ENCODE data around the gene LMCD1. TPM values are rescaled to one million over a fixed set of nuclear protein-coding genes. Genes with fewer than 3 reads are reported as not detected.

LMCD1 gene, protein sequence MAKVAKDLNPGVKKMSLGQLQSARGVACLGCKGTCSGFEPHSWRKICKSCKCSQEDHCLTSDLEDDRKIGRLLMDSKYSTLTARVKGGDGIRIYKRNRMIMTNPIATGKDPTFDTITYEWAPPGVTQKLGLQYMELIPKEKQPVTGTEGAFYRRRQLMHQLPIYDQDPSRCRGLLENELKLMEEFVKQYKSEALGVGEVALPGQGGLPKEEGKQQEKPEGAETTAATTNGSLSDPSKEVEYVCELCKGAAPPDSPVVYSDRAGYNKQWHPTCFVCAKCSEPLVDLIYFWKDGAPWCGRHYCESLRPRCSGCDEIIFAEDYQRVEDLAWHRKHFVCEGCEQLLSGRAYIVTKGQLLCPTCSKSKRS
- 2.2 TPM for total RNA-seq

DNA sequence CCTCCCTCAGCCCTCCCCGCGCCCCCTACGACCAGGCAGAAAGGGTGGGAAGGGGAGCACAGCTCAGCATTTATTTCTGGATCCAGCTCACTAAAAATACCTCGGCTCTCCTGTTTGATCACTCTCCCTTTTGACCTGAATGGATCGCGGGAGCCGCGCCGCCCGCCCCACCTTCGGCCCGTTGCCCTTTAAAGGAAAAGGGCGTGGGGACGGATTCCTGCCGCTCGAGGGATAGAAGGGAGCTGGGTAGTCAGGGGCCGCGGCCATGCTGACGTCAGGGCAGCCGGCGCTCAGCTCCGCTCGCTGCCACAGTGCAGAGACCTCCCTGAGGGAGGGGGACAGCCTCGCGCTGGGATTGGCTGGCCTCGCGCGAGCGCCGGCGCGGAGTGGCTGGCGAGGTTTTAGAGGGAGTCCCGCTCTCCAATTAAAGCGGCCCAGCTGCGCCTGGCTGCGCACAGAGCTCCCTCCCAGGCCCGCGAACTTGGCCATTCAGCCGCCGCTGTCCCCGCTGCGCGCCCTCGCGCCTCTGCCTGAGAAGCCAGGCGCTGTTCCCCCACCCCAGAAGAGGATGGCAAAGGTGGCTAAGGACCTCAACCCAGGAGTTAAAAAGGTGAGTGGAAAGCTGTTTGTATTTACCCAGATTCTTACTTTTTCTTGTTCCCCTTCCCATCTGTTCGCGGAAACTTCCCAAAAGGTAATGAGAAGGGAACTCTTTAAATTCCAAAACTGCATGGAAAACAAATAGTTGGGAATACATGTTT lies at the start of gene LMCD1:
Gene LMCD1, plus strand, starts transcription at position 453 of the 761 bp plus-strand sequence. Its CDS starts 116 bp downstream, at position 569.
- DNase-seq: peak; percentile 97

DNA sequence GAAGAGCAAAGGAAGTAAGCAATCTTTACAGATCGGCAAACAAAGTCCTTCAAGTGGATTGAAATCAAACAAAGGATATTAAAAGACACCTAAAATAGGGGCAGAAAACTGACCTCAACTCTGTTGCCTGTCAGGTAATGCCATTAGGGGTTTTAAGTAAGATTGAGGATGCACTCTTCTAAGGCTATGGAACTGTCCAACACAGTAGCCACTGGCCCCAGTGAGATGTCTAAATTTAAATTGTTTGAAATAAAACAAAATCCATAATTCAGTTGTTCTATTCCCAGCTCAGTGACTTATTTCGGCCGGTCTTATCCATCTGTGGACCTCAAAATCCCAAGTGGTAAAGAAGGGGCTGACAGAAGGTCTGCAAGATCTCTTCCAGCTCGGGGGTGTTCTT lies 49.5 kb upstream of the LMCD1 start:
- DNase-seq: no peak

DNA sequence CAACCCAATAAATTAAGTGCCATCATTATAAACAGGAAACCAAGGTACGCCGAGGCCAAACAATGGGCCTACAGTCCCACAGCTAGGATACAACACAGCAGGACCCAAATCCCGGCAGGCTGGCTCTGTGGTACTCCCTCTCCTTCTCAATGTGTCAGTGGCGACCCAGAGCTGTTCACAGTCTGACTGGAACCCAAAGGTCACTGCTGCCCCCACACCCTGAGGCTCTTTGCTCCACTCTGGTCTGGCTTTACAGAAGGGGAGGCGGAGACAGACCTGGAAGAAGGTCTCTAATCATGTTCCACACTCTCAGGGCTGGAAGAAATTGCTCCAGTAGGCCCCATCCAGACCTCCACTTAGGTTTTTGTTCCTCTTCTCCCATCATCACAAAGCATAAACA lies 48.5 kb upstream of the LMCD1 start:
- no peak for DNase-seq

DNA sequence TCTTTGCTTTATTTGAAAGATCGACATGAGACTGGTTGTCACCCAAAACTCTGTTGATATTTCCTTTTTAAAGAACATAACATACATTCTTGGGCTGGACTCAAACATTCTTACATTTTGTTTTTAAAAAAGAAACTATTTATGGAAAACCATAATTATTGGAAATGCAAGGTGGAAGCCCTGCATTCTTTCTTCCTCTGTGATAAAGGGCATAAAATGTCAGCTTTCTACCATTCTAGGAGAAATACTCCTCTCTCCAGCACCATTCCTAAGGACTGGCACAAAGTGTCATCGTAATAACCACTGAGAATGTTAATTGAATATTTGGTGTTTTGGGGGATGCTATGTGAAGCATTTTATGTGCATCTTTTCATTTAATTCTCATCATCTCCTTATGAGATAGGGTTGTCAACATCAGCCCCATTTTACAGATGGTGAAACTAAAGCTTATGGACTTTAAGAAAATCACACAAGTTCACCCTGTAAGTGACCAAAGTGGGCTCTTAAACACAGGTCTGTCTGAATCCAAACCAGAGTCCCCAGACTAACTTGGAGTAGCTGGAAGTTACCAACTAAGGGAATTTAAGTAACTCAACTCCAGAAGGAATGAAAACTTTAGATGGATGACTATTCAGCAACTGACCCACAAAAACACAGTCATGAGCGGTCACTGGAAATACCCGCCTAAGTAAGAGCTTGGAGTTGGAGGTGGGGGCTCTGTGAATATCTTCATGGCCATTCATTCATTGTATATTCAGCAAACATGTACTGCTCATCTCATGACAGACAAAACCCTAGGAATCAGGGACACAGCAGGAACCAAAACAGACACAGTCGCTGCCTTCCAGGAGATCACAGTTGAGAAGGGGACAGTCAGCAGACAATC lies 45.9 kb upstream of the LMCD1 start:
- no peak for DNase-seq

DNA sequence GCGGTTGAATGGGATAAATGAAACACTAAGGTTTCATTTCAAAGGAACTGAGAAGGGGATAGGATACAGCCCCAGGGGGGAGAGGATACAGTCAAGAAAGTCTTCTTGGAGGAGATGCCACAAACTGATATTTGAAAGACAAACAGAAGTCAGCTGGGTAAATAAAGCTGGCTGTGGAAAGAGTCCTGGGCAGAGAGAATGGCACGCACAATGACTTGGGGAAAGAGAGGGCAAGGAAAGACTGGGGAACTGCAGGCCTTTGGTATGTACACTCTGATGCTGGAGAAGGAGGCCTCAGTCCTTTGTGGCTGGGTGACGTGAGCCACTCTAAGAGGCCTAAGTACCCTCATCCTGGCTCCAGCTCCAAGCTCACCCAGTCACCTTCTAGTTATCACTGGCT lies 45.2 kb upstream of the LMCD1 start:
- DNase-seq: no peak

DNA sequence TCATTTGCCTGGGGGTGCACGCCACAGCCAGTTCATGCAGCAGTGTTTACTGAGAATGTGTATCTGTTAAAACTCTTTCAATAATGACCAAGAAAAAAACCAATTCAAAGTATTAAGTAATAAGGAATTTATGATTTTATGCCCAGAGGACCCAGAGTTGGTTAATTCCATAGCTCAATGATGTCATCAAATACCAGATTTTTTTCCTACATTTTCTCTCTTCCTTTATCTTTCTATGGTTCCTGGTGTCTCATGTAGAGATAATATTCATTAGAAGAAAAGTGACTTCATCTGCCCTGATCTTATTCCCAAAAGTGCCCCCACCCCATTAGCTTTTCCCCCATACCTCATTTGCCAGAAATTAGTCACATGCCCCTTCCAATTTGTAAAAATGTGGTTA lies 44.6 kb upstream of the LMCD1 start:
- no peak for DNase-seq

DNA sequence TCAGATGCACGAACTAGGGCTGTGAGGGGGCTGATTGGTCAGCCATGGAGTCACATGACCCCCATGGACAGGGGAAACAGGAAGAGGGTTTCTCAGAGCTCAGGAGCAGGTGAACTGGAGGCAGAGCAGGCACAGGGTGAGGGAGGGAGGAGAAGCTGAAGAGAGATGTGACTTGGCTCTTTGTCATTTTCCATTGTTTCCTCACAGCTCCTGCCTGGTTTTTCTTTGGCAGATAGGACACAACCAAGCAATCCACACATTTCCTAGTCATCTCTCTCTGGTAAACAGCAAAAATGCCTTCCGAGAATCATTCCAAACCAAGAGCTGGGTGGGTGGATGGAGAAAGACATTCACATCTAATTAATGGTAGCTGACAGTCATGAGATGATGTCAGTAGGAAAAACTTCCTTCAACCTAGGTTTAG lies 43.4 kb upstream of the LMCD1 start:
- no peak for DNase-seq

DNA sequence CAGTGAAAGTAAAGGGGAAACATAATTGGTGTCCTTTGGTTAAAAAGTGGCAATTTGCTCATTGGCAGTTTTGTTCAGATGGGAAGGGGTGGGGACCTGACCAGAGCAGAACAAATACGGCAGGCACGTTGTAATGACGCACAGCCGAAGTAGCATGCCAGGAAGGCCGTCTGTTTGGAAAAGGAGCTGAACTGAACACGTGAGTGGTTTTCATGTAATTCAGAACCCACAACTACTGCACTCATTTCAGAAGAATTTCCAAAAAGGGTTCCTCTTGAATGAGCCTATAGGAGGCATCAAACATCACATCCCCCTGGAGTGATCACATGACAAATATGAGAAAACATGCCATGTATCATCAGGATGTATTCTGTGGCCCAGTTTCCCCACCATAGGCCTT lies 42.9 kb upstream of the LMCD1 start:
- DNase-seq: no peak

DNA sequence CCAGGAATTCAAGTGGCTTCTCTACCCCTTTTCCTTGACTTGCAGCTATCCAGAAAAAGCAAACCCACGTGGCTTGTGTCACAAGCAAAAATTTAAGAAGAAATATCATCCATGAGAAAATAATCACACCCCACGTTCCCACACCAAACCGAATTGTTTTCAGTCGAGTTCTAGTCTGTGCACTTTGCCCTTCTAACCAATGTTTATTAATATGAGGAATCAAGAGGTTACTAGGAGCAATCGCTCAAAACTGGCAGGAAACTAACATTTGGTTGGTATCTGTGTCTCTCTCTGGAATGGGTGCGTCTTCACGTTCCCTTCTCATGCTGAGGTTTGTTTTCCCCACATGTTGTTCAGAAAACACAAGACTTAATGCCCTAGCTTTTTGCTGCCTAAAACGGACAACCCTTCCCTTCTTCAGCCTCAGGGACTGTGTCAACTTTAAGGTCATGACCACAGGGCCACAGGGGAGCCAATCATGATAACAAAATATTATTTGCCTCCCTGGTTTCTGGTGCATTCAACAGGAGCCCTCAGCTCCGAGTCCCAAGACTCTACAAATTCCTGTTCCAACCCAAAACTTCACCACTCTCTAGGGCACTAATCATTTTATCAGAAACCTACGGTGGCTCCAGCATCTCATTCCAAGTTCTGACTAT lies 41.4 kb upstream of the LMCD1 start:
- DNase-seq: no peak

DNA sequence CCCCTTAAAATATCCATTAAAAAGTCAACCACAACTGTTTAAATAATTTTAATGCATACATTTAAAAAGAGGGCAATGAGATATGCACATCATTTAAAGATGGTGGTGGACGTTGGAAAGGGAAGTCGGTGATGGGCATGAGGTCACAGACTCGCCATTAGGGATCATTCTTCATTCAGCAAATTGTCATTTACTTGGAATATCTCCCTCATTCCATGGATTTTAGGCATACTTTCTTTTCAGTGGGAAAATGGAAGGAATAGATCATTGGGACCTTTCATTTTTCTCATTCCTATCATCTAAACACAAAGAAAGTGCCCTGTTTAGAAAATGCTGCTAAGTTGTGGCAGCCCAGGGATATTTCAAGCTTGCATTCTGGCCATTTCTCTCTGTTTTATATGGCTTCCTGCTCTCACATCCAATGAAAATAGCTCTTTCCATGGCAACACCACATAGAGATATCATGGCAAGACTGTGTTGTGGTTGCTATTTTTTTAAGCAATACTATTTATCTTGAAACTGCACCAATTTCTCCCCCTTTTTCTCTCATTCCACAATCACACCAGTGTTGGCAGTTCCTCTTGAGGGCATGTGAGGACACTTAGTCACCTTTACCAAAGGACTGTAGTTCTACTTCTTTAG lies 40.7 kb upstream of the LMCD1 start:
- no peak for DNase-seq

DNA sequence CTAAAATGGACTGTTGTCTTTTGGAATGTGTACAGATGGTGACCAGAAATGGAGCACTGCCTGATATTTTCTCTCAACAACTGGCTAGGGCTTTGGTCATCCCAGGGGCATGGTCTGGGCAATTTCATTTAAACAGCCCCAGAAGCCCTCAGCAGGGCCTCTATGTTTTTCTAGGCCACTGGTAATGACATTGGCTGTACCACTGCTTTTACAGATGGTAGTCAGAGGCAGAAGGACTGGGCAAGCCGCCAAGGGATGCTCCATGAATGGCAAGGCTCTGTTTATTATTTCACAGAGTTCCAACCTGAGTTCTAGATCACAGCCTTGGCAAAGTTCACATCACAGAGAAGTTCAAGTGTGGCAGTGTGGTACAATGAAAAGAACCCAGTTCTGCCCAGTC lies 37.0 kb upstream of the LMCD1 start:
- no peak for DNase-seq

DNA sequence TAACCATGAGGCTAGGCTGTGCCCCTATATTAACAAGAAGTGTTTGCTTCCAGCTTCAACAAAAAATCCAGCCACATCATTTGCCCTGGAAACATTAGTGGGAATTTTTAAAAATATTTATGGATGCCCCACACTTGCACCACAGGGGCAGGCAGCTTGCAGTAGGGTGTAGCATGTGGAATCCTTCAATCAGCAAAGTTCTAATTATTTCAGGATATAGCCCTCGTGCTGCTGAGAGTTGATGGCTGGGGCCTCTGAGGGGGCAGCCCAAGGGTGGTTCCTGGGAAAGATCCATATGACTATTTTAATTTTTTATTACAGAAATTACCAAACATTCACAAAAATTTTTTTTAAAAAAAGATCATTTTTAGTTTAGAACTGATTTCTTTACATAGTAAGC lies 35.1 kb upstream of the LMCD1 start:
- no peak for DNase-seq

DNA sequence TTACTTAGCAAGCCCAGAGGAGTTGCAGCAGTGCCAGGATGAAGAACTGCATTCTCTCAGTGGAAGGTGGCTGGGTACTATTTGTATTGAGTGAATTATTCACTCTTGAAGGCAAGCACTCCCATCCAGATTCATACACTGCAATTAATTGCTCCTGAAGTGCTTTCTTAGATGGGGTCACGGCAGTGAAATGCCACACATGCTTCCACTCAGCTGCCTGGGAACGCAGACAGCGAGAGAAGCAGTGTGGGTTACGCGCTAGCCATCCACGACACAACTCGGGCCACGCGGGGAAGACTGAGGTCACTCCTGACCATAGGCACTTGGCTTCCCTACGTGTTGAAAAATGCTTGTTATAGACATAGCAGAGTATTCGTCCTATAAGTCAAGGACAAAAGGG lies 30.8 kb upstream of the LMCD1 start:
- DNase-seq: no peak

DNA sequence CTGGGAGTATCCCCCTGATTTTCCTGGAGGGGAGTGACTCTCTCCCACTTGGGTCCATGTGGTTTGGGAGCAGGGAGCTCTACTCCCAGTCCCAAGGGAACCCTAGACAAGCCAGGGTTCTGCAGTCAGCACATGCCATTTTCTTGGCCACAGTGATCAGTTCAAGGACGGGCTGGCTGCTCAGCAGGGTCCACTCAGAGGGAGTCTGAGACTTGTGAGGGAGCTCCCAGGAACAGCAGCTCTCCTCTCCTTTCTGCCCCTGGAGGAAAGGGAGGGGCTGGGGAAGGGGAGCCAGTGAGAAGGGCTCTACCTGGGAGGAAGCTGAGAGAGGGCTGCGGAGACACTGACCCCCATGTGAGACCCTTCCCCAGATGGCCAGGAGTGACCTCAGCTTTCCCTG lies 29.1 kb upstream of the LMCD1 start:
- DNase-seq: no peak

DNA sequence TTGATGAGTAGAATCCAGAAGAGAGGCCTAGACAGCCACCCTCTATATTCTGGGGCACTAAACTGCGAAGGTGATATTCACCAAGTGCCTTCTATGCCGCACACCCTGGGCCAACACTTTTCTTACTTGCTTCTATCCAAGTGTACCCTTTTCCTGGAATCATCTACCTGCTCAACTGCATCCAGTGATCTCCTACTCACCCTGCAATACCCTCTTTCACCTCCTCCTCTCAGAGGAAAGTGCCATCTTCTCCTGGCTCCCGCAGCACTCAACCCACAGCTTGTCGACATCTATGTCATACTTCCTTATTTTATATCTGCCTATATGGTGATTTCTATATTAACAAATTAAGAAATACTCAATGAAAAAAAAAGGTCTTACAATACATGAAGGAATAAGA lies 28.6 kb upstream of the LMCD1 start:
- no peak for DNase-seq

DNA sequence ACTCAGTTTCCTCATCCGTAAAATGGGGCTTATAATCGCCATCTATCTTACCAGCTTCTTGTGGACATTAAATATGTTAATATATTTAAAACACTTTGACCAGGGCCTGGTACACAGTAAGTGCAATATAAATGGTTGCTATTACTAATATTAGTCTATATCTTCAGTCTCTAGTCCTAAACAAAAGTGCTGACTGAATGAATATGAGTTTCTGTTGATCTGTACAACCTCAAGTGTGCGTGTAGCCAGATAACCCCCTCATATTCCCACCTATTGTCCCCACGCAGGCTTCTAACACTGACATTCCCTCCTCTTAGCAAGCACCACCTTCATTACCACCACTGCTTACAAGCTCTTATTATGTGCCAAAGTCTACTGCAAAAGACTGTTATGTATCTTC lies 27.6 kb upstream of the LMCD1 start:
- DNase-seq: no peak

DNA sequence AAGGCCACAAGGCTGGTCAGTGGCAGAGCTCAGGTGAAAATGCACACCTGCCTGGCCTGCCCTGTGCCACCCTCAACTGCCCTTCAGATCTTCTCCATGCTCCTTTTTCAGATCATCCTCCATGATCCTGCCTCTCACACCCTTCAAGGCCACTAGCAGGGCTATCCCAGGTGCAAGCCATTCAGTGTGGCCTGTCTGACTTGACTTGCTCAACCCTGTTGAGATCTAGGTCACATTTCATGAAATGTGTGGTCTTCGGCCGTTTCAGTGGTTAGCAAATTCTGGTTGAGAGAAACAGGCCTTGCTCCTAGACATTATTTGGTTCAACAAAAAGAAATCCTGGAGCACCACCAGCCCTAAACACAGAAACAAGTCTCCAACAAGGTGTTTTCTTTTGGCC lies 26.6 kb upstream of the LMCD1 start:
- no peak for DNase-seq

DNA sequence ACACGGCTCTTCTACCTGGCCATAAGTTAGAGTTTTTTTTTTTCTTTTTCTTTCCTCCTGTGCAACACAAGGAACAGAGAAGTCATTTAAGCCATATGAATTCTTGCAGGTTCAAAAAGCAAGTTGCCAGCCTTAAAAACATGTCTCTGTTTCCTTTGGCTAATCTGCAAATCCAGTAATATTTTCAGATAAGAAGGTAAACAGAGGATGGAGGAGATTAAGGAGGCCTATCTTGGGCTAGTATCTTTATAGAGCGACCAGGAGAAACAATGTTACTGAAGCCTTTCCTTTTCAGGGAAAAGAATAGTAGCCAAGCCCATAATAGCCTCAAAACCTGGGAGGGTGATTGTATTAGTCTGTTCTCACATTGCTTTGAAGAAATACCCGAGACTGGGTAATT lies 20.9 kb upstream of the LMCD1 start:
- DNase-seq: no peak

DNA sequence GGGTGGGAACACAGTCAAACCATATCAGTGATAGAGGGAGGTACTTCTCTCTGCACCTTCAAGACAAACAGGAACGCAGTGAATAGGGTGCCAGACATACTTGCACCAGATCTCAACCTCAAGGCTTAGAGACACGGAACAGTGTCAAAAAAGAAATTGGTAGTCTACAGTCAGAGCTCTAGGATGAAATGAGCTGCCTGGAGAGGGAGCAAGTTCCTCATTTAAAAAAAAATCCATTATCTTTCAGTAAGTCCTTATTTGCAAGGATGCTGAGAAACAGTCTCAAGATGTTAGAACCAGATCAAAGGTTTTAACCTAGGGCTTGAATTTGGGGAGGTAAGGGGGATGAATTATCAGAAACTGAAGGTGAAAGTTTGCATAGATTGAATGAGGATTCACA lies 20.2 kb upstream of the LMCD1 start:
- DNase-seq: no peak

DNA sequence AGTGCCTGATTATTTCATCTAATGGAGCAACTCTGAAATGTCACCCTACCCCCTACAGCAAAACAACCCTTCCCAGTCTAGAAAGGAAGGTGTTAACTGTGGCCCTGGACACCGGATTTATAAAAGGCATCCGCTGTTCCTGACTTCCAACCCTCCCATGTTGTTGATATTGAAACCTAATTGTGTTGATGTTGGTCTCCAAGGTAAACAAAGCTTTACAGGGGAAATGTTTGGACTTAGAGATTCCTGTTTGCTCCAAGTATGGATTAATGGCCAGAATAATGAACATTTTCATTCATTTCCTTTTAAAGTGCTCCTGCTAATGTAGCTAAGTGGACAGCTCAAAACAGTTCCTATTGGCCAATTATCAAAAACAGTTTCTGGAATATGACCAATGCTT lies 19.4 kb upstream of the LMCD1 start:
- no peak for DNase-seq

DNA sequence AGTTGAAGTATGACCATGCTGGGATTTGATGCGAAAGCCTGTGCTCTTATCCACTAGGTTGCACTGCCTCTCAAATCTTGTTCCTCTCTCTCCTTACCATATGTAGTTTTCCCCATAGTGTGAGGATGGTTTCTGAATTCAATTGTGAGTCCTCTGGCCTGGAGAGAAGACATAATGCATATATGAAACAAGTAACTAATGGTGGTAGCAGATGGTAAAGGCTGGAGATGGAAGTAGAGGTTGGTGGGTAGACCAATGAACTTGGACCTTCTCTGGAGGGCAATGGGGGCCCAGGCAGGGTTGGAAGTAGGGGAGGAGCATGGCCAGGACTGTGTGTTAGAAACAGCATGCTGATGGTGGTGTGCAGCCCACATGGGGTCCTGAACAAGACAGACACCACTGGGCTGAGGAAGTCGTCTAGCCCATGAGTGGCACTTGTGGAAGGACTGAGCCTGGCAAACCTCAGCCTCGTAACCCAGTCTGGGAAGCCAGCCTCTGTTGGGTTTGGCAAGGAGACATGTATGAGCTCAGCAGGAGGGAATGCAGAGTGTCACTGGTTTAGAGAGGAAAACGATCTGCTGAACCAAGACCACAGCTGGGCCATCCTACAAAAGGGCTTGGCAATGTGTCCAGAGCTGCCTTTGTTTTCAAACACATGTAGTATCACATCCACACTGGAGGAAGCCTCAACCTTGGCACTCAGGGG lies 18.5 kb upstream of the LMCD1 start:
- peak; percentile 42 for DNase-seq

Data from occipital lobe (tissue), 2 donors.